ENCODE results near the gene MYO1A.

Gene MYO1A

GRCh38 chr12:57092529-57092862 lies 42.6 kb upstream of the MYO1A start:
- TF ChIP-seq, protein P1, sequence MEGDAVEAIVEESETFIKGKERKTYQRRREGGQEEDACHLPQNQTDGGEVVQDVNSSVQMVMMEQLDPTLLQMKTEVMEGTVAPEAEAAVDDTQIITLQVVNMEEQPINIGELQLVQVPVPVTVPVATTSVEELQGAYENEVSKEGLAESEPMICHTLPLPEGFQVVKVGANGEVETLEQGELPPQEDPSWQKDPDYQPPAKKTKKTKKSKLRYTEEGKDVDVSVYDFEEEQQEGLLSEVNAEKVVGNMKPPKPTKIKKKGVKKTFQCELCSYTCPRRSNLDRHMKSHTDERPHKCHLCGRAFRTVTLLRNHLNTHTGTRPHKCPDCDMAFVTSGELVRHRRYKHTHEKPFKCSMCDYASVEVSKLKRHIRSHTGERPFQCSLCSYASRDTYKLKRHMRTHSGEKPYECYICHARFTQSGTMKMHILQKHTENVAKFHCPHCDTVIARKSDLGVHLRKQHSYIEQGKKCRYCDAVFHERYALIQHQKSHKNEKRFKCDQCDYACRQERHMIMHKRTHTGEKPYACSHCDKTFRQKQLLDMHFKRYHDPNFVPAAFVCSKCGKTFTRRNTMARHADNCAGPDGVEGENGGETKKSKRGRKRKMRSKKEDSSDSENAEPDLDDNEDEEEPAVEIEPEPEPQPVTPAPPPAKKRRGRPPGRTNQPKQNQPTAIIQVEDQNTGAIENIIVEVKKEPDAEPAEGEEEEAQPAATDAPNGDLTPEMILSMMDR (IDR thresholded peaks at IDR 0.05; ENCODE audit: low read length): no peak
- TF ChIP-seq EZH2 (optimal IDR thresholded peaks at IDR 0.05; ENCODE audit: low read depth, low read length) (no peak), EZH2phosphoT487 (IDR thresholded peaks at IDR 0.05; ENCODE audit: low read length) (no peak)
- no peak overlapping the region for H3K9ac ChIP-seq (ENCODE audit: low read length)
- no peak overlapping the region for H3K4me3 ChIP-seq (ENCODE audit: low read length)
- H4K20me1 ChIP-seq (ENCODE audit: insufficient read depth, low read length): no peaks in the 10 kb centered on the region
- H3K9me2 ChIP-seq (replicated peaks; ENCODE audit: insufficient read depth, low read length): no peaks in the 10 kb centered on the region
- H3K27me3 ChIP-seq (replicated peaks; ENCODE audit: insufficient read depth, low read length): no peaks in the 10 kb centered on the region
- H3F3A ChIP-seq (ENCODE audit: insufficient read depth, low read length): peaks cover 10% of the 10 kb centered on the region
- H3K79me2 ChIP-seq (ENCODE audit: low read length): no peaks in the 10 kb centered on the region
- no peaks in the 10 kb centered on the region for H3K4me1 ChIP-seq (ENCODE audit: low read length)
- DNase-seq: no peak
- H2AFZ ChIP-seq (ENCODE audit: low read length): no peak overlapping the region
- H3K27ac ChIP-seq (ENCODE audit: low read length): no peak overlapping the region
- no peaks in the 10 kb centered on the region for H3K9me3 ChIP-seq (replicated peaks; ENCODE audit: insufficient read depth, low read length)
- no peaks in the 10 kb centered on the region for H3K36me3 ChIP-seq (replicated peaks; ENCODE audit: insufficient read depth, low read length)
- H3K4me2 ChIP-seq (ENCODE audit: low read depth, low read length): no peak overlapping the region

GRCh38 chr12:57091638-57092528 lies 42.0 kb upstream of the MYO1A start:
- Histone ChIP-seq H3K4me3 (ENCODE audit: low read length) (no peak overlapping the region), H3K9ac (ENCODE audit: low read length) (no peak overlapping the region), H3K27me3 (replicated peaks; ENCODE audit: insufficient read depth, low read length) (no peaks in the 10 kb centered on the region), H3K4me1 (ENCODE audit: low read length) (no peaks in the 10 kb centered on the region), H3K4me2 (ENCODE audit: low read depth, low read length) (no peak overlapping the region), H3K9me3 (replicated peaks; ENCODE audit: insufficient read depth, low read length) (no peaks in the 10 kb centered on the region), H3K9me2 (replicated peaks; ENCODE audit: insufficient read depth, low read length) (no peaks in the 10 kb centered on the region), H2AFZ (ENCODE audit: low read length) (no peak overlapping the region), H3K79me2 (ENCODE audit: low read length) (no peaks in the 10 kb centered on the region), H3K27ac (ENCODE audit: low read length) (no peak overlapping the region), H3F3A (ENCODE audit: insufficient read depth, low read length) (peaks cover 14% of the 10 kb centered on the region), H4K20me1 (ENCODE audit: insufficient read depth, low read length) (no peaks in the 10 kb centered on the region), H3K36me3 (replicated peaks; ENCODE audit: insufficient read depth, low read length) (no peaks in the 10 kb centered on the region)
- no peak for TF ChIP-seq EZH2phosphoT487 (IDR thresholded peaks at IDR 0.05; ENCODE audit: low read length)
- DNase-seq: no peak

GRCh38 chr12:57090924-57091637 lies 41.2 kb upstream of the MYO1A start:
- Histone ChIP-seq H3K4me3 (ENCODE audit: low read length) (no peak overlapping the region), H3K27me3 (replicated peaks; ENCODE audit: insufficient read depth, low read length) (no peaks in the 10 kb centered on the region), H3K4me2 (ENCODE audit: low read depth, low read length) (no peak overlapping the region), H3K79me2 (ENCODE audit: low read length) (no peaks in the 10 kb centered on the region), H2AFZ (ENCODE audit: low read length) (no peak overlapping the region), H3K9me3 (replicated peaks; ENCODE audit: insufficient read depth, low read length) (no peaks in the 10 kb centered on the region), H3K4me1 (ENCODE audit: low read length) (peaks cover 1% of the 10 kb centered on the region; the same call in 1 of the 2 replicates), H3K9ac (ENCODE audit: low read length) (no peak overlapping the region), H4K20me1 (ENCODE audit: insufficient read depth, low read length) (no peaks in the 10 kb centered on the region), H3K27ac (ENCODE audit: low read length) (no peak overlapping the region), H3K36me3 (replicated peaks; ENCODE audit: insufficient read depth, low read length) (no peaks in the 10 kb centered on the region), H3F3A (ENCODE audit: insufficient read depth, low read length) (peaks cover 19% of the 10 kb centered on the region), H3K9me2 (replicated peaks; ENCODE audit: insufficient read depth, low read length) (no peaks in the 10 kb centered on the region)
- TF ChIP-seq, protein P1 (IDR thresholded peaks at IDR 0.05; ENCODE audit: low read length): no peak
- TF ChIP-seq EZH2phosphoT487 (IDR thresholded peaks at IDR 0.05; ENCODE audit: low read length) (no peak), EZH2 (optimal IDR thresholded peaks at IDR 0.05; ENCODE audit: low read depth, low read length) (no peak)
- DNase-seq: no peak

Data from MM.1S (cell line).